Kidney glomerular epithelial cell (primary cell): Measurements from ENCODE around the gene IGIP.

Experiments
- DNase-seq: peaks from one replicate; lab custom pipeline; 2025; lab: John Stamatoyannopoulos, UW

Gene IGIP

DNA sequence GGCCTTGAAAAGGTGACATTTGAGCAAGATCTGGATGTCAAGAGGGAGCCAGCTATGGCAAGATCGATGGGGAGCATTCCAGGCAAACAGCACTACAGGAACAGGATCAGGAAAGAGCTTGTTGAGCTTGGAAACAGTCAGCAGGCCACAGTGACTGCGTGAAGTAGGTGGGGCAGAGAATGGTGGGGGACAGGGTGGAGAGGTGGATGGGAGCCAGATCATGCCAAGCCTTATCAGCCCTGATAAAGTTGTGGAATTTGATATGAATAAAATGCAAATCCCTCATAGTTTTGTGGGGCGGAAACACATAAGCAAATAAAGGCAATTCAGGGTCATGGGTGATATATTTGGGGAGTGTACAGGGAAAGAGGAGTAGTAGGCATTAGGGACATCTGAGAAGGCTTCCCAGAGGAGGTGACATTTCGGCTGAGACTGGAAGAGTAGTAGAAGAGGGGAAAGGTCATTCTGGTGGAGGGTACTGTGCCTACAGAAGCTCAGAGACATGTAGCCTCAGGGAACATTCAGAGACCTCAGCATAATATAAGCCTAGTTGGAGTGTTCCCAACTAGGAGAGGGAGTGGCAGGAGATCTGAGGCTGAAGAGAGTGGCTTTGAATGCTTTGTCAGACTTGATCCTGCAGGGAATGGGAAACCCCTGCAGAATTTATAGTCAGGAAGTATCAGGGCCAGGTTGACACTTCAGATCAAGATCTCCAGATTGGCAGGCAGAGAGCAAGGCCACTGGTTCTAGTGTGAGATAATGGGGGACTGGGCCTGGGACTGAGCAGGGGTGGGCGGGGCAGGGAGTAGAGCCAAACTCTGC, 39.6 kb downstream of the IGIP start:
- DNase-seq = no peak

DNA sequence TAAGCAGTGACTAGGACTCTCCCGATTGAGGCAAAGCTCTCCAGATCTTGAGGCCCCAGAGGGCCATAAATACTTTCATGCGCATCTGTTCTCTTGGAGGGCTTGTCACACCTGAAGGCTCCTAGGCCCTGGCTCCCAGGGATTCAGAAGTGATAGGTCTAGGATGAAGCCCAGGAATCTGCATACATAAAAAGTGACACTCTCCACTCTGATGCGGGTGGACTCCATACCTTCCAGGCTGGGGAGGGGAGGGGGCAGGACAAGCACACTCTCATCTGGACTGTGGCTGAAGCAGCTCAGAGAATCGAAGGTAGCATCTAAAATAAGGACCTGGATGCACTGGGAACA, 40.2 kb downstream of the IGIP start:
- DNase-seq = no peak

DNA sequence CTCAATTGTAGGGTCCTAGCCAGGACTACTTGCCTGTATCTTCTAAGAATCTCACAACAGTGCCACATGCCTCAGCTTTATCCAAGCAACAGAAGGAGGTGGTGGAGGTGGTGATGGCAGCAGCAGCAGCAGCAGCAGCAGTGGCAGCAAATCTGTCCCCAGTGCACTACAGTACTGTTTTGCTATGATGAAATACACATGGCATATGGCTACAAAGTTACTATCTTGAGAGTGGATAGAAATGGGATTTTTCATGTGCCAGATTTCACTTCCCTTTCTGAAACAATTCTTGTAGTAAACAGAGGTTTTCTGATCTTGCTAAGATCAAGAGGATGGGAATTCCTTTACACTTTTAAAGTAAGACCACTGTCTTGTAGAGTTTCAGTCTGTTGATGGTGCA, 41.2 kb downstream of the IGIP start:
- DNase-seq = no peak

DNA sequence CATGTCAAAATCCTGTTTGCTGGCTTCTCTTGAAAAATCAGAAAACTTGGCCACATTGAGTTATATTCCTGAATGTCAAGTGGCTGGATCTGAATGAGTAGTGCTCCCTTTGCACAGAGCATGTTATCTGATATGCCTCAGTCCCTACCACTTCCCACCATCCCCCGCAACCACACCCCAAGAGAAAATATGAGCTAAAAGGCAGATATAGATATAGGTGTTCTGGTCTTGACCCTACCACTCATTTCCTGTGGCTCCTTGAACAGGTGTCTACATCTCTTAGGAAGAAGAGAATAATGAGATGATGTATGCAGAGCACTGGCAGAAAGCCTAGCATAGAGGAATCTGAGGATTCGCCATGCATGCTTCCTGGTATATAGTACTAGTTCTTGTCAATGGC, 42.6 kb downstream of the IGIP start:
- DNase-seq = no peak

DNA sequence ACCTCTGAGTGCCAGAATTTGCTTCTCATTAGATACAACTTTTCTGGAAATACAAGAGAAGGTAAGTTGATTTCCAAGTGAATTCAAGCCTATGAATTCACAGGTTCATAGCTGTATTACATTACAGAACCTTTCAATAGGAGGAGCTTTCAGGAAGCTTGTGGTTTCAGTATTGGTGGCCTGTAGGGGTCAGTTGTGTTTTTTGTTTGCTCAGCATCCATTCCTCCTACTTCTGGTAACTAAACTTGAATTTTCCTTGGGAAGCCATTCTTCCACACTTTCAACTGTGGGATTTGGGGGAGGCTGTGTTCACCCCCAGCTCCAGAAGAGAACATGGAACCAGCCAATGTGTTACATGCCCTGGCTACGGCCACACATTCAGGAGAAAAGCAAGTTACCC, 43.7 kb downstream of the IGIP start:
- DNase-seq = no peak

DNA sequence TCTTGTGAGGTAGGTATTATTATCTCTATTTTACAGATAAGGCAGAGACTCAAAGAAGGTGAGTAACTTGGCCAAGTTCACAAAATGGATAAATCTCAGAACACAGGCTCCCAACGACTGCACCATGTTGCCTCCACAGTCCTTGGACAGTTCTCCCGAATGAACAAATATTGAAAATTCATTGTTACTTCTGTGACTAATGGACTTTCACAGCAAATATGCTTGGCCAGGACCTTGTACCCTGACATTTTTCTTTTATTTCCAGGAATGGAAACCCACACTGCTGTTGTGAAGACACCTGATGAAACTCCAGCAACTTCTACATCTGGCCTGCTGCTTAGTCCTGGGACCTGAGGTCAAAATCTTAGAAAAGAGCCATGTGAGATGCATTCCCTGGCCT, 46.7 kb downstream of the IGIP start:
- no peak for DNase-seq

DNA sequence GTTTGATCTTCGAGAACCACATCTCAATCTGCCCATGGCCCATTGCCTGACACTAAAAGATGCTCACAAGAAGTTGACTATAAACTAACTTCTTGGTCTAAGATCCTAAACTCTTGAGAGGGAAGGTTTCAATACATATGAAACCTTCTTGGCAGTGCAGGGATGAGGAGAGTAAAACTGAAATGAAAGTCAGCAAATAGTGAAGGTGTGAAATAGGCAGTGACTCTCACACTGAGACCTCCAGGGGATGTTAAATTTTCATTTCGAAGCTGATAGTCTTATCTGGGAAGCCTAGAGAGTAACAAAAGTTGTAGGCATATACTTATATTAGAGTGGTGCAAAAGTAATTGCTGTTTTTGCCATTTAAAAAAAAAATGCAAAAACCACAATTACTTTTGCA, 48.3 kb downstream of the IGIP start:
- no peak for DNase-seq

DNA sequence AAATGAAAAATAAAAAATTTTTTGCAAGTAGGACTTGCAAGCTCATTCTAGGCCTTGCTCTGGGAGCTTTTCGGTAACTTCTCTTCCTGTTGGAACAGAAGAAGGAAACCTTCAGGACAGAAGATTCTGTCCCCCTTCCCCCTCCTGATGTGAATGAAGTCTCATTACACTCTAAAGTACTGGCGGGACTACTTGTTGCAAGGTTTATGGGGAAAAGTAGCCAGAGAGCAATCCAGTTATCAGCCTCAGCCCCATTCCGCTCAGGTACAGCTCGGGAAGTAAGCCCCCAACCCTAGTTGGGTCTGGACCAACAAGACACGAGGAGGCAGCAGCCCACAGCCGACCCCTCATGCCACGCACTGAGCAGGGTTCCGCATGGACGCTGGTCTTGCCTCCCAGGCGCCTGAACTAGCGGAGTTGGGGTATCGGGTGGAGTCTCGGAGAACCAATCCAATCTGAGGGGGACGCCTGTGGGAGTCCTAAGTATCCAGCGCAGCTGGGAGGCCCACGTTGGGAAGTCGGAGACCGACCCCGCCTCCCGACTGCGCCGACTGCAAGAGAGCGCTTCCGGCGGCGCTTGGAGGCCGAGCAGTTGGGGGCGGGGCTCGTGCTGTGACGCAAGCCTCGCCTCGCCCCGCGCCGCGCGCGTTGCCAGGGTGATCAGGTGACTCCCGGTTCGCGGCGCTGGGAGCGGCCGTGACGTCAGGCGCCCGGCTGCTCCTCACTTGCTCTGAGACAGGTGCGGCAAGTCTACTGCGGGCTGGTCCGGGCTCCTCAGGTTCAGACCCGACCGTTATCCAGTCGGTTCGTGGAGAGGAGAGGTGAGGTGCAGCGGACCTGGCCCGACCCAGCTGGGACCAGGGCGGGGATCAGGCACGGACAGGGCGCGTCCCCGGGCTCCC, 49.0 kb downstream of the IGIP start, which contains the start of gene CYSTM1:
Gene CYSTM1, plus strand, starts transcription at position 724 of the 902 bp plus-strand sequence. CDS start 19,278 bp downstream, outside the sequence.
- peak; percentile 82 for DNase-seq

DNA sequence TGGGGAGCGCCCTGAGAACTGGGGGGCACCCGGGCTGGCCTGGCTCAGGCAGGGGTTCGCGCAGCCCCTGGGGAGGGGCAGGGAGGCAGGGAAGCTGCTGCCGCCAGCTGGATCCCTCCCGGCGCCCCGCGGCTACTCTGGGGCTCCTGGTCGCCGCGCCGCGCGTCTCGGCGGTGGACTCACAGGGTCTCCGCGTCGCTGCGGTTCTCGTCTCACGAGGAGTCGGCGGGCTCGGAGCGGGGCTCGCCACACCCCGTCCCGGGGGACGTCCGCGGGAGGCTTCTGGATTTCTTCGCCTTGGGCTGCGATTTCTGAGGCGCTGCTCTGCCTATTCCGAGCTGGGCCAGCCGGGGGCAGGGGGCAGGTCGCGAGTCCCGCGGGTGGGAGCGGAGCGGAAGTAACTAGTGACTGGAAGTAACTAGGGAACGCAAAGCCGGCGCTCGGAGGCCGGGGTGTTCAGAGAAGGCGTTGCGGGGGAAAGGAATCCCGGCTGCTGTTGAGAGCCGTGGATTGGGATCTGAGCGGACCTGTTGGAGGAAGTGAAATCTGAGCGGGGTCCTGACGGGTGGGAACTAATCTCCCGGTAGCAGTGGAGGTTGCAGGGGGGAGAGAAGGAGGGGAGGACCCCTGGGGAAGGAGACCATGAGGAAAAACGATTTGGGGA, 49.8 kb downstream of the IGIP start:
- peak; percentile 57 for DNase-seq

DNA sequence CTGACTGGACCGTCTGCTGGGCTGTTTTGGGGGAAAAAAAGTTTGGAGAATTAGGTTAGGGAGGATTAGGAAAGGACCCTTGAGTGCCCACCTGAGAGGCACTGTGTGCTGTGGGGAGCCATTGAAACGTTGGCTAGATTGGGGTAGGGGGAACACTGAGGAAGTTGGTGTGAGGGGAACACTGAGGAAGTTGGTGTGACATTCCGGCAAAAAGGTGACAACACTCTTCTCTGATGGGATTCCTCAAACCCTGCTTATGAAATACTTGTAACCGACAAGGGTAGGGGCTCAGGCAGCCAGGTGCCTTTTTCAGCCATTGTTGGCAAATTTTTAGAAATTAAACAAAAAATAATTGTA, 50.3 kb downstream of the IGIP start:
- no peak for DNase-seq

DNA sequence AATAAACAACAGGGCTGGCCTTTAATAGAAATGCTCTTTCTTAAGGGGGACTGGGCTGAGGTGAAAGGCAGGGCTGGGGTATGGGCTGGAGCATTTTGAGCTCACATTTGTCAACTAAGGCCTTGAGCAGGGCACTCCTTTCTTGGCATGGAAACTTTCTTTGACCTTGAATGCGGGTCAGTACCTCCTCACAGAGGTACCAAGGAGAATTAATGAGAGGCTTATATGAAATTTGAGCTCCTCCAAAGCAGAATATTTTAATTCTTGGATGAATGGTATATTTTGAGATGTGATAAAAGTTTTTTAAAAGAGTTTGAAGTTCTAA, 52.3 kb downstream of the IGIP start:
- DNase-seq = no peak

DNA sequence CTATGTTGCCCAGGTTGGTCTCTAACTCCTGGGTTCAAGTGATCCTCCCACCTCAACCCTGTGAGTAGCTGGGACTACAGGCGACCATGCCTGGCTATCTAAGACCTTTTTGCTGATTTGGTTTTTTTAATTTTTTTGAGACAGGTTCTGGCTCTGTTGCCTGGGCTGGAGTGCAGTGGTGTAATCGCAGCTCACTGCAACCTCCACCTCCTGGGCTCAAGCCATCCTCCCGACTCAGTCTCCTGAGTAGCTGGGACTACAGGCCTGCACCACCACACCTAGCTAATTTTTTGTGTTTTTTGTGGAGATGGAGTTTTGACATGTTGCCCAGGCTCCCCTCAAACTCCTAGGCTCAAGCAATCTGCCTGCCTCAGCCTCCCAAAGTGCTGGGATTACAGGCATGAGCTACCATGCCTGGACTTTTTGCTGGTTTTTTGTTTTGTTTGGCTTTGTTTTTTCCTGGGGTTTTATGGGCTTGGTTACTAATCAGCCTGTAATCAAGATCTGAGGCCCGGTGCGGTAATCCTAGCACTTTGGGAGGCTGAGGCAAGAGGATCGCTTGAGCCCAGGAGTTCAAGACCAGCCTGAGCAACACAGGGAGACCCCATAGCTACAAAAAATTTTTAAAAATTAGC, 52.9 kb downstream of the IGIP start:
- DNase-seq = no peak
